Keratinocyte (primary cell): ENCODE results near the gene MAGEB1. TPM values are rescaled to one million over a fixed set of nuclear protein-coding genes. Genes with fewer than 3 reads are reported as not detected.

ENCODE experiments used
- DNase-seq: peaks from one replicate; pipeline ENCODE4 v3.0.0-alpha.2; 2011; ENCODE audit warnings: low read depth, missing footprints, low spot score
- FAIRE-seq: peaks from 2 replicates; lab custom pipeline; 2011; peaks lifted over from hg19 to GRCh38; lab: Jason Lieb, UNC
- H2AFZ ChIP-seq: 2 replicates; pipeline ENCODE4 v1.6.0; 2012; ENCODE audit warnings: low read length, control low read depth, inconsistent platforms; ENCODE audit not compliant: control insufficient read depth
- H3K27ac ChIP-seq: 2 replicates; pipeline ENCODE4 v1.5.1; 2011; ENCODE audit warnings: low read length; ENCODE audit not compliant: control insufficient read depth, insufficient read depth
- H3K27me3 ChIP-seq: 3 replicates; pipeline ENCODE4 v1.6.0; 2011; ENCODE audit warnings: low read length; ENCODE audit not compliant: control insufficient read depth, insufficient read depth; ENCODE audit errors: extremely low read depth
- H3K36me3 ChIP-seq, 2 experiments: 2 replicates in 1 of 2; 3 replicates in 1 of 2; pipeline ENCODE4 v1.5.1; 2011; ENCODE audit warnings: low read length in 2 of 2, mild to moderate bottlenecking in 1 of 2; ENCODE audit not compliant: control insufficient read depth in 2 of 2, insufficient read depth in 2 of 2; ENCODE audit errors: extremely low read depth in 1 of 2
- H3K4me1 ChIP-seq: 3 replicates; pipeline ENCODE4 v1.5.1; 2011; ENCODE audit warnings: low read length; ENCODE audit not compliant: control insufficient read depth, insufficient read depth; ENCODE audit errors: extremely low read depth
- H3K4me2 ChIP-seq: 3 replicates; pipeline ENCODE4 v1.6.0; 2011; ENCODE audit warnings: low read depth, low read length; ENCODE audit not compliant: control insufficient read depth, insufficient read depth; ENCODE audit errors: extremely low read depth
- H3K4me3 ChIP-seq, 3 experiments: fragments of 200-600 bp in 1 of 3; sonication (generic) in 1 of 3; 2 replicates in 2 of 3; 3 replicates in 1 of 3; pipeline ENCODE4 v1.5.1; 2011 to 2016; ENCODE audit warnings: low read length in 3 of 3, mild to moderate bottlenecking in 3 of 3, control low read depth in 2 of 3, inconsistent platforms in 1 of 3, low read depth in 1 of 3, mixed read lengths in 1 of 3, mixed run types in 1 of 3, moderate library complexity in 1 of 3; ENCODE audit not compliant: control insufficient read depth in 2 of 3, insufficient read depth in 2 of 3; ENCODE audit errors: extremely low read depth in 1 of 3
- H3K79me2 ChIP-seq: 2 replicates; pipeline ENCODE4 v1.6.0; 2012; ENCODE audit warnings: low read length; ENCODE audit not compliant: control insufficient read depth, insufficient read depth
- H3K9ac ChIP-seq: 3 replicates; pipeline ENCODE4 v1.6.0; 2011; ENCODE audit warnings: low read length; ENCODE audit not compliant: control insufficient read depth, insufficient read depth; ENCODE audit errors: extremely low read depth
- H3K9me1 ChIP-seq: 3 replicates; pipeline ENCODE4 v1.6.0; 2011; ENCODE audit warnings: low read length; ENCODE audit not compliant: control insufficient read depth, insufficient read depth; ENCODE audit errors: extremely low read depth
- H3K9me3 ChIP-seq: 2 replicates; pipeline ENCODE4 v1.5.1; 2012; ENCODE audit warnings: low read depth, low read length; ENCODE audit not compliant: control insufficient read depth
- H4K20me1 ChIP-seq: 3 replicates; pipeline ENCODE4 v1.6.0; 2011; ENCODE audit warnings: low read length; ENCODE audit not compliant: control insufficient read depth, insufficient read depth; ENCODE audit errors: extremely low read depth
- EZH2 ChIP-seq: IDR thresholded peaks from one replicate; pipeline ENCODE4 v1.6.1; 2012; ENCODE audit warnings: inconsistent platforms, mild to moderate bottlenecking, low read length, moderate library complexity
- dilution Hi-C: fragments of 300-500 bp; cut with MboI; formaldehyde crosslinking; loops from one replicate; pipeline ENCODE4 v1.7.0; 2020; ENCODE audit warnings: low sequenced_read_pairs; ENCODE audit not compliant: extremely low pct_ligation_motif_present
- polyA plus RNA-seq, 5 experiments: library from polyadenylated mRNA; depleted of rRNA in 3 of 5; stranded (reverse) in 3 of 5; stranded (forward) in 1 of 5; unstranded in 1 of 5; fragments of >200 nt; gene quantifications; 1 replicate in 1 of 5; 2 replicates in 3 of 5; 3 replicates in 1 of 5; pipeline versions ENCODE4 v1.2.1 to v1.2.3, GENCODE V29; 2011 to 2012; ENCODE audit warnings: missing spikeins in 2 of 5, low read depth in 1 of 5, low replicate concordance in 1 of 5
- TF ChIP-seq, protein P1 (sequence below), 3 experiments: IDR thresholded peaks in 1 of 3; conservative IDR thresholded peaks in 1 of 3; optimal IDR thresholded peaks in 1 of 3; 2 replicates in 2 of 3; 3 replicates in 1 of 3; pipeline versions ENCODE3 to v1.5.1; 2011; ENCODE audit warnings: low read length in 3 of 3, mild to moderate bottlenecking in 3 of 3, moderate library complexity in 2 of 3, control low read depth in 1 of 3, inconsistent platforms in 1 of 3; ENCODE audit not compliant: insufficient read depth in 2 of 3; ENCODE audit errors: extremely low read depth in 1 of 3

The MAGEB1 gene
- polyA plus RNA-seq, 1 donor (not counting 4 experiments of a cell fraction or from before 2014, with no cell fraction given), result not detected

DNA sequence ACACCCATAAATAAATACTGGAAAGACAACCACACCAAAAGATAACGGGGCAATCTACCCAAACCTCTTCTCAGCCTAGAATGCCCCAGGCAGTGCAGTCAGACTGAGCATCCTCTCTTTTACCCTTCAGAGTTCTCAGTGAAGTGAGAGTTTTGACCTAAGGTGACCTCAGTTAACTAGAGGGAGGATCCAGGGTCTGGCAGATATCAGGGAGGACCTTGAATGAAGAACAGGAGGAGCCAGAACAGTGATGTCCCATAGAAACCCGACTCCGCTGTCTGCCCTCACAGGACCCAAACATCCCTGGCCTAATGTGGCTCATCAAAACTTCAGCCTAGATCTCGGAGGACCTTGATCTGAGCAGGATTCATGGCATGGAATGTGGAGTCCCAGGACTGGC, 16.6 kb upstream of the MAGEB1 start, which contains the start of gene MAGEB3:
Gene MAGEB3, plus strand, starts transcription at position 263 of the 400 bp plus-strand sequence. CDS start 5,268 bp downstream, outside the sequence.
- dilution Hi-C loops, result no loop called here
- H3K4me3 ChIP-seq, result no peak within 1 kb of the TSS
- DNase-seq (no peak), FAIRE-seq (no peak)
- no peaks in the 10 kb centered on the region for H3K9me3 ChIP-seq
- no peaks in the 10 kb centered on the region for H3K79me2 ChIP-seq
- no peaks in the 10 kb centered on the region for H4K20me1 ChIP-seq
- no peaks in the 10 kb centered on the region for H3K36me3 ChIP-seq
- H3K27me3 ChIP-seq, result no peaks in the 10 kb centered on the region
- TF ChIP-seq EZH2, result no peak
- TF ChIP-seq, protein P1, sequence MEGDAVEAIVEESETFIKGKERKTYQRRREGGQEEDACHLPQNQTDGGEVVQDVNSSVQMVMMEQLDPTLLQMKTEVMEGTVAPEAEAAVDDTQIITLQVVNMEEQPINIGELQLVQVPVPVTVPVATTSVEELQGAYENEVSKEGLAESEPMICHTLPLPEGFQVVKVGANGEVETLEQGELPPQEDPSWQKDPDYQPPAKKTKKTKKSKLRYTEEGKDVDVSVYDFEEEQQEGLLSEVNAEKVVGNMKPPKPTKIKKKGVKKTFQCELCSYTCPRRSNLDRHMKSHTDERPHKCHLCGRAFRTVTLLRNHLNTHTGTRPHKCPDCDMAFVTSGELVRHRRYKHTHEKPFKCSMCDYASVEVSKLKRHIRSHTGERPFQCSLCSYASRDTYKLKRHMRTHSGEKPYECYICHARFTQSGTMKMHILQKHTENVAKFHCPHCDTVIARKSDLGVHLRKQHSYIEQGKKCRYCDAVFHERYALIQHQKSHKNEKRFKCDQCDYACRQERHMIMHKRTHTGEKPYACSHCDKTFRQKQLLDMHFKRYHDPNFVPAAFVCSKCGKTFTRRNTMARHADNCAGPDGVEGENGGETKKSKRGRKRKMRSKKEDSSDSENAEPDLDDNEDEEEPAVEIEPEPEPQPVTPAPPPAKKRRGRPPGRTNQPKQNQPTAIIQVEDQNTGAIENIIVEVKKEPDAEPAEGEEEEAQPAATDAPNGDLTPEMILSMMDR (optimal IDR thresholded peaks at IDR 0.05 in 1 of 3, IDR thresholded peaks at IDR 0.05 in 1 of 3, conservative IDR thresholded peaks at IDR 0.05 in 1 of 3; ENCODE audit: extremely low read depth in 1 of 3, insufficient read depth in 2 of 3, low read length in 3 of 3), result no peak
- no peaks in the 10 kb centered on the region for H3K9me1 ChIP-seq
- H3K9ac ChIP-seq, result no peak within 1 kb of the TSS
- H3K4me1 ChIP-seq, result no peaks in the 10 kb centered on the region
- H2AFZ ChIP-seq, result no peak within 1 kb of the TSS
- no peak within 1 kb of the TSS for H3K27ac ChIP-seq
- H3K4me2 ChIP-seq, result no peak within 1 kb of the TSS

DNA sequence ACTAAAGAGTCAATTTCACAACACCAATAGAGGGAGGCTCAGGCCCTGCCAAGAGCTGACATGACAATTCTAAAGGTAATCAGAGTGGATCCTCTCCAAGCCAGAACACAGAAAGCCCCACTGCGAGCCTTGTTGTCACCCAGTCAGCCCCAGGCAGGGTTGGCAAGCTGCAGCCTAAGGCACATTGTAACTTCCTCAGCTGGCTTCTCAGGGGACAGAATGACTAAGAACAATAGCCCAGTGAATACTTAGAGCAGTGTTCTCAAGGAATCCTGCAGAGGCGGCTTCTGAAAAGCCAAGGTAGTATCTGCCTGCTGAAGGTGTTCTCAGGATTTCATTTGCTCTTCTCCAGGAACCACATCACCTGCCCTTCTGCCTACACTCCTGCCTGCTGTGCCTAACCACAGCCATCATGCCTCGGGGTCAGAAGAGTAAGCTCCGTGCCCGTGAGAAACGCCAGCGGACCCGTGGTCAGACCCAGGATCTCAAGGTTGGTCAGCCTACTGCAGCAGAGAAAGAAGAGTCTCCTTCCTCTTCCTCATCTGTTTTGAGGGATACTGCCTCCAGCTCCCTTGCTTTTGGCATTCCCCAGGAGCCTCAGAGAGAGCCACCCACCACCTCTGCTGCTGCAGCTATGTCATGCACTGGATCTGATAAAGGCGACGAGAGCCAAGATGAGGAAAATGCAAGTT, 5.1 kb upstream of the MAGEB1 start, which contains the start of gene MAGEB4:
Gene MAGEB4, plus strand, starts transcription at position 277 of the 692 bp plus-strand sequence. Its CDS starts 136 bp downstream, at position 413.
- H4K20me1 ChIP-seq, result no peaks in the 10 kb centered on the region
- H3K4me1 ChIP-seq, result no peaks in the 10 kb centered on the region
- H3K27ac ChIP-seq, result no peak within 1 kb of the TSS
- no peak within 1 kb of the TSS for H3K9ac ChIP-seq
- TF ChIP-seq, protein P1 (optimal IDR thresholded peaks at IDR 0.05 in 1 of 3, IDR thresholded peaks at IDR 0.05 in 1 of 3, conservative IDR thresholded peaks at IDR 0.05 in 1 of 3; ENCODE audit: extremely low read depth in 1 of 3, insufficient read depth in 2 of 3, low read length in 3 of 3), result no peak
- no peak for TF ChIP-seq EZH2
- no peaks in the 10 kb centered on the region for H3K36me3 ChIP-seq
- no peaks in the 10 kb centered on the region for H3K27me3 ChIP-seq
- DNase-seq (no peak), FAIRE-seq (no peak)
- dilution Hi-C loops, result no loop called here
- H3K4me3 ChIP-seq, result no peak within 1 kb of the TSS
- H3K9me3 ChIP-seq, result no peaks in the 10 kb centered on the region
- H3K4me2 ChIP-seq, result no peak within 1 kb of the TSS
- H3K79me2 ChIP-seq, result no peaks in the 10 kb centered on the region
- no peak within 1 kb of the TSS for H2AFZ ChIP-seq
- H3K9me1 ChIP-seq, result no peaks in the 10 kb centered on the region
